Hematopoietic multipotent progenitor cell treated with erythropoietin and hydrocortisone succinate and interleukin-3 and kit ligand, for 6 days (in vitro differentiated cells): ENCODE data around the gene SH2D5.

Source experiments
- DNase-seq: peaks from one replicate; pipeline ENCODE4 v3.0.0-alpha.2; 2015

SH2D5 gene

DNA sequence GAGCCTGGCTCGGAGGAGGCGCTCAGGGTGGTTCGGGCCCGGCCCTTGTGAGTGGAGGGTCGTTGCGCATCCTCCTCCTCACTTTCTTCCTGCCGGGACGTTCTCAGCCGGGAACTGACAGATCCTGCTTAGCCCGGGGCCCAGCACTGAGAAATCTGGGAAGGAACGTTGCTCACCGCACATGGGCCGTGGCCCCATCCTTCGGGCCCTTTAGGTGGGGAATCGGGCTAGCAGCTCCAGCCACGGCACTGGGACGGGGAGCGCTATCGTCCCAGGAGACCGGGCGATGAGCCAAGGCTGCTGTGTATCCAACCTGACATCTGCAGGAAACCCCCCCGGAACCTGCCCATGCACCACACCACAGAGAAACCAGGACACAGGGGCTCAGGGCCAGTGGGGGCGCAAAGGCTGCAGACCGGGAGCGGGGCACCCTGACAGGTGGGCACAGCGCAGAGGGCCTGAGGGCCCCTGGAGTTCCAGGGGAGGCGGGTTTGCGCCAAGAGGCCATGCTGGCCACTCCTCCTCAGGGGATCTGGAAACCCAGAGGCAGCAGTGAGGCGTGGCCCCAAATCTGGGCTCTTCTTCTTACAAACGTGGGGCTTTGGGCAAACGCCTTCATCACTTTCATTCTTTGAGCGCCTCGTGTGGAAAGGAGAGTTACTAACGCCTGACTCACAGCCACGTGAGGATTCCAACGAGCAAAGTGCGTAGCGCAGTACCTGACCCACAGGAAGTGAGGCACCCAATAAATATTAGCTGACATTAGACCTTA is at the start of gene SH2D5:
Gene SH2D5 (minus strand): TSS at position 116 of the 772 bp plus-strand sequence. CDS start 4,659 bp downstream, outside the sequence.
- peak; percentile 92 for DNase-seq

DNA sequence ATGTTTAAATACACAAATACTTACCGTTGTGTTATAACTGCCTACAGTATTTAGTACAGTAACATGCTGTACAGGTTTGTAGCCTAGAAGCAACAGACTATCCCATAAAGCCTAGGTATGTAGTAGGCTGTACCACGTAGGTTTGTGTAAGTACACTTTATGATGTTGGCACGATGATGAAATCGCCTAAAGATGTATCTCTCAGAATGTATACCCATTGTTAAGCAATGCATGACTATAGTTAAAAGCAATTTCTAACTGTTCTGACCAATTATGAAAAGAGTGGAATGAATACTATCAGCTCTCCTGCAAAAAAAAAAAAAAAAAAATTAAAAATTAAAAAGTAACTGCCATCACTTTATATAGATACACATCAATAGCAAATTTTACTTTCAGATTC is 43.2 kb upstream of the SH2D5 start:
- DNase-seq: no peak

DNA sequence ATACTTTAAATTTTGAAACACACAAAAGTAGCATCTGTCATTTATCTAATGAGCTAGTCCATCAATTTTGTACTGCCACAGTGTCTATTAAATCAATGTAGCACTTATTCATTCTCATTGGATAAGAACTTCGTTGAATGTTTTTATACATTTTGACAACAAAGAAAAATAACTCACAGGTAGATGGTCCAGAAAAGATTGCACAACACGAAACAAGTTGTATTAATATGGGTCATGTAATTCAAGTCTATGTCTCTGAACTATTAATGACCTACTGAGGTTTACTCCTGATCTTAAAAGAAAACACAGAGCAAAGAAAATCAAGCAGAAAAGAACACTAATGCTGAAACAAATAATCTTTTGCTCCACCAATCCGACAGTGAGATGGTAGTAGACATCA is 39.3 kb upstream of the SH2D5 start:
- DNase-seq: no peak

DNA sequence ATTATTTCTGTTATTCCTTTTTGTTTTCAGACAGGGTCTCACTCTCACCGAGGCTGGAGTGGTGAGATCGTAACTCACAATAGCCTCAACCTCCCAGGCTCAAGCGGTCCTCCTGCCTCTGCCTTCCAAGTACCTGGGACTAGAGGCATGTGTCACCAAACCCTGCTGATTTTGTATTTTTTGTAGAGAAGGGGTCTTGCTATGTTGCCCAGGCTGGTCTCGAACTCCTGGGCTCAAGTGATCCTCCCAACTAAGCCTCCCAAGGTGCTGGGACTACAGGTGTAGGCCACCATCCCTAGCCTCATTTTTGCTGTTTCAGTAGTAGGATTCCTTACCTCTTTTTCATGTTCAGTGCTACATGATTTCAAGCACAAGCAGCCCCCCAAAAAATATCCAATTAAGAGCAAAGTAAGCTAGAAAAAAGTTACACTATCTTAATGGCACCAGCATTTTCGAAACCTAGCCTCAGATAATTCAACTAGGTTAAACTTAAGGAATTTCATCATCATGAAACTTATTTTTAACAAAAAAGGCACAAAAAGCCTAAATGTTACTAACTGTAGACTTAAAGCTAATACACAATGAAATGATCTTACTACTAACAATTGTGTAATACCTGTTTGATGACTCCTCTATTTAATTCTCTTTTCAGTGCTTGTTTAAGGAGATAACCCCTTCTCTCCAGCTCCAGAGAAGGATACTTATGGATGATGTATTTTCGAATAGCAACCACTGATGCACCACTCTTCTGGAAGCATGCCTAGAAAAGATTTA is 38.0 kb upstream of the SH2D5 start:
- no peak for DNase-seq

DNA sequence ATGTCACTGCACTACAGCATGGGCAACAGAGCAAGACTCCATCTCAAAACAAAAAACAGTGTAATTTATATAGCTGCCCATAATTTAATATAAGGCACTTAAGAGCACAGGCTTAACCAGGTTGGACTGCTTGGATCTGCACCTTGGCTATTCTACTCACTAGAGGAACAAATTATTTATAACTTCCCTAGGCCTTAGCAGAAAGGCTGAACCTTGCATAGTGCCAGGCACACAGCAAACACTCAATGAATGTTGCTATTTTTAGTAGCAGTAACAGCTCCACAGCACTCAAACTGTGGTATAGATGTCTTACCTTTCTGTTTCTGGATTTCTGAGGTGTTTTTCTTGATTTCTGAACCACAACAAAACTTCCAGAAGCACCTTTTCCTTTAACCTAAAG is 34.8 kb upstream of the SH2D5 start:
- no peak for DNase-seq

DNA sequence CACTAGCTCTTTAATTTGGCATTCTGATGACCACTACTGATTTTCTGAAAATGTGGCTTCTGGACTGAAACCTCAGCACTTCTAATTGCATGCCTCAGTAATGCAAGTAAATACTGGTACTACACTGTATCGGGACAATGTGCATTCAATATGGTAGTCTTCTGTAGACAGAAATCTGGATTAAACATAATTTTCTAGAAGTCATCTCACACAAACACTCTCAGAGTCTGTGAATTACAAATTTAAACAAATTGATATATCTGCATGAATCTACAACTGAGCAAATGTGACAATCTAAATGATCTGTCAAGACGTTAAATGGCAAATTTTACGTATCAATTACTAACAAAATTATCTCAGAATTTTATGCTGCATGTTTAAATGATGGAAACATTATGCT is 30.9 kb upstream of the SH2D5 start:
- no peak for DNase-seq

DNA sequence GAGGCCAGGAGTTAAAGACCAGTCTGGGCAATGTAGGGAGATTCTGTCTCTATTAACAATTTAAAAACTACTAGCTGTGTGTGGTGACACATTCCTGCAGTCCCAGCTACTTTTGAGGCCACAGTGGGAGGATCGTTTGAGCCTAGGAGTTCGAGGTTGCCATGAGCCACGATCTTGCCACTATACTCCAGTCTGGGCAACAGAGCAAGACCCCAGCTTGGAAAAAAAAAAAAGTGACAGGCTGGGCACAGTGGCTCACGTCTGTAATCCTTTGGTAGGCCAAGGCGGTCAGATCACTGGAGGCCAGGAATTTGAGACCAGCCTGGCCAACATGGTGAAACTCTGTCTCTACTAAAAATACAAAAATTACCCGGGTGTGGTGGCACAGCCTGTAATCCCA is 27.8 kb upstream of the SH2D5 start:
- no peak for DNase-seq

DNA sequence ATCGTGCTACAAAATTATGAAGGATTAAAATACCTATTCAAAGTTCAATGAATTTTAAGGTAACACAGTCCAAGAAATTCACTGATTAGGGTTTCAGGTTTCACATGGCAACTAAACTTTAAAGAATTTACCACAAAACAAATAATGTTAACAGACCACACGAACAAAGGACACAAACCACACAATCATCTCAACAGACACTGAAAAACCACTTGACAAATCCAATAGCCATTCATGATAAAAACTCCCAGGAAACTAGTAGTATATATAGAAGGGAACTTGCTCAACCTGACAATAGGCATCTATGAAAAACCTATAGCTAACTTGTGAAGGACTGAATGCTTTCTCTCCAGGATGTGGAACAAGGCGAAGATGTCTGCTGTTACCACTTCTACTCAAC is 21.1 kb upstream of the SH2D5 start:
- DNase-seq: no peak

DNA sequence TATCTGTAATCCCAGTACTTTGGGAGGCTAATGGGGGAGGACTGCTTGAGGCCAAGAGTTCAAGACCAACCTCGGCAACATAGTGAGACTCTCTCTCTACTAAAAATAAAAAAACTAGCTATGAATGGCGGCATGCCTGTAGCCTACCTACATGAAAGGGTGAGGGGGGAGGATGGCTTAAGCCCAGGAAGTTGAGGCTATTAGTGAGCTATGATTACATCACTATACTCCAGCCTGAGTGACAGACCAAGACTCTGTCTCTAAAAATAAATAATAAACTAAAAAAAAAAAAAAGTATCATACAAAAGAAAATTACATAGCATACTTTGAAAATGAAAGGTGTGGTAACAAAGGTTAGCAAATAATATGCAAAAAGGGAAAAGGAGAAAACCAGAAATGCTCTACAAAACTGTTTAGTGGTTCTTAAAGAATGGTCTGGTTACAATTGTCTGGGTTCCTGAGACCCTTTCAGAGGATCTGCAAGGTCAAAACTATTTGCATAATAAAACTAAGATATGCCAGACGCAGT is 19.0 kb upstream of the SH2D5 start:
- DNase-seq: no peak

DNA sequence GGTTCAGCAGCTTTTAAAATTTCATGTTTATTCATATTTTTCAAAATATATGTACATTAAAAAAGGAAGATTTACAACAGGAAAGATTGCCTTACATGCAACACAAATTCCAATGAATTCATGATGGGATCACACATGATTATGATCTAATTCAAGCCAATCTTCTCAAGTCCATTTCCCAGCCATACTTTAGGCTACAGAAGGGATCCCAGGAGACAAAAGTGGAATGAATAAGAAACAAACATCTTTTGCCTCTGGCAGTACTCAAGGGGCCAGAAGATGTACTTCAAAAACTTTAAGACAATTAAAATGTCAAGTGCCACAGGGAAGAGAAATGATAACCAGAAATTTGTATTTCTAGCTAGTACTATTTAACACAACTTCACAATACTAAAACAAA is 10.2 kb upstream of the SH2D5 start:
- no peak for DNase-seq

DNA sequence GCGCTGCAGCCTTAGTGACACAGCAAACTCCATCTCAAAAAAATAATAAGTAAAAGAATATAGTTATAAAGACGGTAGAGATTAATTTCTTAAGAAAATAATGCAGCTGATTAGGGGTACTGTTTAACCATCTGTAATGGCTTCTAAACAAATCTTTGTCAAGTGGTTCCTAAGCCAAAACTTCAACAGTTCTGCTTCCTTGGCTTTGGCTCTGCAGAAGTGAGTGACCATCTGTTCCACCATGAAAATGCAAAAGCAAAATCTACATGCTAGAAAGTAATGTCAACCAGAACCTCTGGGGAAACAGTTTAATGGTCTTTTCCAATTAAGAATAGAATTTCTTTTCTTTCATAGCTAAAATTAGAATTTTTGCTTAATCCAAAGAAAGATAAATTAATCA is 8.3 kb upstream of the SH2D5 start:
- no peak for DNase-seq

DNA sequence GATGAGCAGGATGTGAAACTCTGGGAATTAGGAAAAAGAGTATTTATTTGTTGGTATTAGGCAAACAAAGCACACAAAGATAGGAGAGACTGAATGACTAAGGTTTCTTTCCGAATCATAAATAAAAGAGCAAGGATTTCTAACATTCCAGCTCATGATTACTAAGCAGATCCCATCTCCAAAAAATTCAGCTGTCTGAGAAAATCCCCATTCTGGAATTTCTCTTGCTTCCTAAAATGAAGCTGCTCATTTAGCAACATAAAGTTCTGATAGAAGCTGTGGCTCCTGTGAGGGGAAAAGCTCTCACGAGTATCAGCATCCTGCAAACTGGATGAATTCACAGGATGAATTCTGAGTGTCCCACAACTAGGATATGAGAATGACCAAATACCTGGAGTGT is 6.7 kb upstream of the SH2D5 start:
- DNase-seq: no peak

DNA sequence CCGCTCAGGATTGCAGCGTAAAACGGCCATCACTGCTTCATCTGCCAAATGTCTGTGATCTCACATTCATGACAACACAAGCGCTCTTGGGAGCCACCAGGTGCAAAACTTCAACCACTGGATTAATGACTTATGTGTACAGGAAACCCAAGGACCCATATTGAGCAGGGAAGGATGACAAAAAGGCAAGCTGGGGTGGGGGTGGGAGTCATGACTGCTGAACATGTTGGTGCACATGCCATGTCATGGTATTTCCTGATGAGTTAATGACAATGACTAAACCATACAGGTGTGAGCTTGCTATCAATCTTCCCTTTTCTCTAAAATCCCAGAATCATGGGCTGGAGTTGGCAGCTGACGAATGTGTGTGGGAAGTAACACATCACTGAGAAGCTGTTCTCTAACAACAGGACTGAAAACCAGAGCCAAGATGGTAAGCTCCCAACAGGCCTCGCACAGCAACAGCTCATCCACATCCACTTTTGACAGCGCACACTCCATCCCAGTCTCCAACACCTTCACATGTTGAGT is 3.1 kb upstream of the SH2D5 start:
- no peak for DNase-seq

DNA sequence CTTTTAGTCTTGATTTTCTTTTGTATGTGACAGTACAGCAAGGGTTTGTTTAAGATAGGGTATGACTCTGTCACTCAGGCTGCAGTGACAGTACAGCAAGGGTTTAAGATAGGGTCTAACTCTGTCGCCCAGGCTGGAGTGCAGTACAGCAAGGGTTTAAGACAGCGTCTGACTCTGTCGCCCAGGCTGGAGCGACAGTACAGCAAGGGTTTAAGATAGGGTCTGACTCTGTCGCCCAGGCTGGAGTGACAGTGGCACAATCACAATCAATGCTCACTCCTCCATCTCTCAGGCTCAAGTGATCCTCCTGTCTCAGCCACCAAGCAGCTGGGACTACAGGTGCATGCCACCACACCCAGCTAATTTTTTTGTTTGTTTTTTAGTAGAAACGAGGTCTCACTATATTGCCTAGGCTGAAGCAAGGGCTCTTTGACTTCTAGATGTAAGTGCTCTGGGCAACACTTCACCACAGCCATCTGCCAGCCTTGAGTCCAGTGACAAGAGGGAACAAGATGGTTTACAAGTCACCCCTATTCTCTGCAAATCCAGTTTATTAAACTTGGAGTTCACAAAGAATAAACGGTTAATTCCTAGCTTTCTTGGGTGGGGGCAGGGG is 965 bp upstream of the SH2D5 start:
- DNase-seq: no peak

DNA sequence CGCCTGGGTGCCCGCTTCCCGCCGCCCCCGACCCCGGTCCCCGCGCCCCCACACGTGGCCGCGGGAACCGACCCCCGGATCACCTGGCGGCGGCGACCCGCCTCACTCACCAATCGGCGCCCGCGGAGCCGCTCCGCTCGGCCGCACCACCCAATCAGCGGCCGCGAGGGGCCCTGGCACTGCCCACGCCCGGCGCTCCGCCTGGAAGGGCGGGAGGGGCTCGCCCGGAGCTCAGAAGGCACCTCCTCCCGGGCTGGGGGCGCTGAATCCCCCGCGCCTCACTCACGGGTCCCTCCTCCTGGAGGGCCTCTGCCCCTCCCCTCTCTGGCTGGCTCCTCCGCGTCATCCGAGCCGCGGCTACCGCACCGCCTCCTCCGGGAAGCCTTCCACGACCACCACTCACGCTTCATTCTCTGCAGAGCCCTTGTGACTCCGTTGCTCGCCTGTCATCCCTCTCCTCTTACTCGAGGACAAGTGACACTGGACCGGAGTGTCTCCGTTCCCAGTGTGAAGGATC is 374 bp downstream of the SH2D5 start:
- peak; percentile 71 for DNase-seq

DNA sequence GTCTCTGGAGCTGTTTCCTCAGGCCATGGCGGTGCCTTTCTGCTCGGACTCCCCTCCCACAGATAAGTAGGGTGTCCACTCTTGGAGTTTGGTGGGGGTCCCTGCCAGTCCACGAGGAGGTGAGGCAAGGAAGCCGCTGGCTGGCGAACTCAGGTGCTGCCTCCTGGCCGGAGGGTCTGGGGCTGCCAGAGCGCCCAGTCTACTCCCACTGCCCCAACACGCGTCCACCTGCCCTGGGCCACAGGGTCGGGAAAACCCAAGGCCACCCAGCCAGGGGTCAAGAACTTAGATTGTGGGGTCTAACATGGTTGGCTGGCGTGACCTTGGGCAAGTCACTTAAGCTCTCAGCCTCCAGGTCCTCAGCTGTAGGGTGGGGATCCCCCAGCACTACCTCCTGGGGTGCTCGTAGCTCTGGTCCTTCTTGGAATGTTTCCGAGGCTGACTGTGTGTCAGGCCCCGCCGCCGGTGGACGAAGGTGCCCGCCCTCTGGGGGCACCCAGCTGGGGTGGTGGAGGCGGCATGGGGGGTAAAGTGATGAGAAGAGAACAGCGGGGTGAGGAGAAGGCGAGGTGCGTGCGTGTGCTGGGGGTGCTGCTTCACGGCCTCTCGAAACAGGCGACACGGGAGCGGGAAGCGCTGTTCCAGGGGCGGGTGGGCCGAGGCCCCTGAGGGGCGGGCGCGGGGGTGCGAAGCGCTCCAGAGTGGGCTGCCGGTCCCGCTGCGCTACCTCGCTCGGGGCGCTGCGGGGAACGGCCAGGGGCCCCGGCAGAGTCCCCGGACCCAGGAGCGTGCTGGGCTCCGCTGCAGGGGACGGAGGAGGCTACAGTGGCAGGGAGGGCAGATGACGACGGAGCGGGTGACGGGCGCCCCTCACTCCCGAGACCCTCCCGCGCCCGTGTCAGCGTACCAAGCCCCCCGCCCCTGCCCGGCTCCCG is 1.2 kb downstream of the SH2D5 start:
- peak; percentile 24 for DNase-seq

DNA sequence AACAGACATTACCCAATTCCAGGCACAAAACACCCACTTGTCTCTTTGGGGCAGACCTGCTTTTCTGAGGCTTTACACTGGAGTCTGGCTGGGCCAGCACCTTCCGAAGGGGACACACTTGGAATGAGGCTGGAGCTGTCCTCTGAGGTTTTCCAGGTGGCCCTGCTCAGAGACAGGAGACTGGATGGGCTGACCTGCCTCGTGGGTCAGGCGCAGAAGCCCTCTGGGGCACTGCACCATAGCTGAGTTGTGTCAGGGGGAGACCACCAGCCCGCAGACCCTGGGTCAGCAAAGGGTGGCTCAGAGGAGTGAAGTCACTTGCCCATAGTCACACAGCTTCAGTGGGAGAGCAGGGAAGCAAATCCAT is 1.8 kb downstream of the SH2D5 start:
- no peak for DNase-seq

DNA sequence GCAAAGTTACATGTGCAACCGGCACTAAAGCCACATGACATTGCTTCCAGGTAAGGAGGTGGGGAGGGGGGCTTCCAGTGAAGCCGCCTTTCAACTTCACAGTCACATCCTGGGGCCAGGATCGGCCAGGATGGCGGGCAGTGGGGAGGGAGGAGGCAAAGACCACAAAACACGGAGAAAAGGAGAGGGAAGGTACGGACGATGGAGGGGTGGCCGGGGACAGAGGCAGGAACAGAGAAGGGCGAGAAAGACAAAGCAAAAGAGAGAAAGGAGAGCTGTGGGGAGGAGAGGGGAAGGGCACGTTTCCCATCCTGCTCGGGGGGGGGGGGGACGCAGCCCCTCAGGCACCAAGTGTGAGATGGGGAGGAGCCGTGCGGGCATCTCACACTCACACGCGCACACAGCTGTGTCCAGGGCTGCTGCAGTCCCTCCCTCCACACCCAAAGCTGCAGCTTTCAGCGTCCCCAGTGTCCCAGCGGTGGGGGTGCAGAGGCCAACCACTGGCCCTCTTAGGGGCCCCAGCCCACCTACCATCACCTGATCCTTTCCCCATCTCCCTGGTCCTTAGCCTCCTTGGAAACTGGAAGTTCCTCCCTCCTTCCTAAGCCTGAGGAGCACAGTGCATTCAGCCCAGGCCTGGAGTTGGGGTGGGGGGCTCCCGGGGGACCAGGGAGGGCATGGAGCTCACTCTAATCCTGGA is 2.4 kb downstream of the SH2D5 start:
- no peak for DNase-seq

DNA sequence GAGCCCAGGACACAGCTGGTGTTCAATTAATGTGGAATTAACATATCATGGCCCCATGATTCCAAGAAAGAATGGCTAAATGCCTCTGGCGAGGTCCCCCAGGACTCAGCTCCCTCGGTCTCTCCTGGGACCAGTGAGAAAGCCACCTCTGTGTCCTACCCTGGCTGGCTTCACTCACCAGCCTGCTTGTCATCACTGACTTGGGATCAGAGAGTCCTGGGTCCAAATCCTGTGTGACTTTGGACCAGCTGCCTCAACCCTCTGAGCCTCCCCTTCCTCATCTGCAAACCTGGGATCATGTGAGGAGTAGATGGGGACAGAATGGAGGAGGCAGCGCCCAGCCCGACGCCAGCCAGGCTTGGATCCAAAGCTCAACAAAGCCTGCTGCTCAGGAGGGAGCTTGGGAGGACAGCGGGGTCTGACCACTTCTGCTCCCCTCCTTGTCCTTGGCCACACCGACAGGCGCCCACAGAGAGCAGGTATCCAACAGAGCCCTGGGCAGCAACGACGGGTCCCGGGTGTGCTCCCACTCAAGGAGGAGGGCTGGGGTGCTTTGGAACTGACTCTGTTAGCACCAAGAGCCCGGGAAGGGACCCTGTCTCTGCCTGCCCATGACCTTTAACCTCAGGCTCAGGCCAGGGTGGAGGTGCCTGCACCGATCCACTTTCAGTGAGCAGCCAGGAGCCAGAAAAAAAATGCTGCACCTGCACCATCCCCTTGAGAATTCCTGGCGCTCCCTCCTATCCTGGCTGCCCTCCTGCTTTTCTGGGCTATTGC is 3.2 kb downstream of the SH2D5 start:
- DNase-seq: no peak

DNA sequence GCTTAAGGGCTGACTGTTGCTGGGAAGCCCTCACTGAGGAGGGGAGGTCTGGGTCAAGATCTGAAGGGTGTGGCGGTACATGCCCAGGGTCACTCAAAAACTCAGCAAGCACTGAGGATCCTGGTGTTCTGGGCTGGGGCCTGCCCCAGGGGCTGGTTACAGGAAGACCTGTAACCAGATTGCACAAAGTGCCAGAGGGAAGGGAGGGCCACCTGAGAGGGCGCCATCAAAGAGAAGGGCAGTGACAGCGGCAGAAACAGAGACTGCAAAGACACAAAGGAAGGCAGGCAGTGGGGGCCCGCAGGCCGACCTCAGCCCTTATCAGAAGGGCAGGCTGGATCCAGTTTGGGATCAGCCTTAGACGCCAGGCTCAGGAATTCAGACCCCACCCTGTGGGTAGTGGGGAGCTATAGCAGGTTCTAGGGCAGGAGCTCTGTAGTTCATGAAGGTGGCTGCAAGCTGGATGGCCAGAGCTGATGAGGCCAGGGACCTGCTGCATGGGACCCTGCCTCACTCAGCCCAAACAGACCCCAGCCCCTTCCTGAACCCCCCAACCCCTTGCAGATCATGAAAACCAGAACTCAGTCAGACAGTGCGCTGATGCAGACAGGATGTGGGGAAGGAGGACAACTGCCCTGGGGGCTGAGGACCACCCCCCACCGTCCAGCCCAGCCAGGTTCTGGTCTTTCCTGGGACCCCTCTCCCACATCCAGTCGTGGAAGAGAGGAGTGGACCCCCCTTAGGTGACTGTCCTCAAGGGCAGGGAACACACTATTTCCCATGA is 3.9 kb downstream of the SH2D5 start:
- DNase-seq: no peak
